ENCODE measurements around the gene PFN3. TPM values are rescaled to one million over a fixed set of nuclear protein-coding genes. Genes with fewer than 3 reads are reported as not detected.

PFN3 gene
- total and polyA plus RNA-seq, 2 of the 13 experiments (the other 11 are each of a cell fraction or from before 2014, with no cell fraction given): not detected

DNA sequence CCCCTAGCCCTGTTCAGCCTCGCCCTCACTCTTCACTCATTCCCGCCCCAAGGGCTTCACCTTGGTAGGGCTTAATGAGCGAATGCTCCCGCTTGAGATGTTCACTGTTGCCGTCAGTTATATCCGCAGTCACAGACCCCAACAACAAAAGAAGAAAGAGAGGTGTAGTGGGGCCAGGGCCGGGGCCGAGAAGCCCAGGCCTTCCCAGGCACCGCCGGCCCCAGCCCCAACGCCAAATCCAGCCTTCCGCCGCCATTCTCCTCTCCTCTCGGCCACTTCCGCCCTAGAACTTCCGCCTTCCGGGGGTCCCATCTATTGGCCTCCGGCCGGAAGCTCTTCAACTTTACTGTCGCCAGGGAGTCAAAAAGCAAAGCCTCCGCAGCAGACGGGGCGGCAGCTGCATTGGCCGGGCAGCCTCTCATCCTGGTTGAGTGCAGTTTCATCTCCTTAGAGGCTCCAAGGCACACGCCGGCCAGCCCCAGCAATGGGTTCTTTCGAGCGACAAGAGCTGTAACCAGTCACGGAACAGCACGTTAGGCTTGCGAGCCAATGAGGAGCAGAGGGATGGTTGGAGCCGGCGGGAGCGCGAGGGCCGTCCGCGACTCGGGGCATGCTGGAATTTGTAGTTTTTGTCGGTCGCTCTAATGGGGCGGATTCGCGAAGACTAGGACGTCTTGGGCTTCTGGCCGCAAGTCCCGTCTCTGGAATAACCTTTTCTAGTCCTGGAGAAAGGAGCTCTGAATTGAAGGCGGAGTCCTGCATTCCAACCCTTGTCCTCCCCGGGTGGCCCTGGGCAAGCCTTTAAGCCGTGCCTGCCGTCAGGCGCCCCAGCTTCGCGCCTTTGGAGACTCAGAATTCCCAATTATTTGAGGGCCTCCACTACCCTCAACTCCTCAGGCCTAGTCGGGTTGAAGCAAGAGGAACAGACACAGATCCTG lies 48.8 kb downstream of the PFN3 start, which contains the start of gene LMAN2 (continued):
- no peak for TF ChIP-seq ZNF570 (CRISPR knock-in tag; IDR thresholded peaks at IDR 0.05; ENCODE audit: borderline replicate concordance)
- peak; percentile 27; the same call in 1 of the 2 replicates for TF ChIP-seq RAD21 (CRISPR knock-in tag; IDR thresholded peaks at IDR 0.05)
- no peak for TF ChIP-seq ZNF558 (CRISPR knock-in tag; IDR thresholded peaks at IDR 0.05; ENCODE audit: borderline replicate concordance)
- peak; percentile 85 for TF ChIP-seq POLR2G (IDR thresholded peaks at IDR 0.05; ENCODE audit: low read depth, low read length)
- peak; percentile 23; the same call in 1 of the 2 replicates for TF ChIP-seq GATAD2A (CRISPR knock-in tag; IDR thresholded peaks at IDR 0.05)
- peak; percentile 88 for TF ChIP-seq PHF8 (CRISPR knock-in tag; IDR thresholded peaks at IDR 0.05)
- no peak for TF ChIP-seq ZNF431 (CRISPR knock-in tag; IDR thresholded peaks at IDR 0.05; ENCODE audit: borderline replicate concordance, low read depth)
- no peak for TF ChIP-seq REXO4 (CRISPR knock-in tag; IDR thresholded peaks at IDR 0.05; ENCODE audit: borderline replicate concordance)
- no peak for TF ChIP-seq MATR3 (CRISPR knock-in tag; IDR thresholded peaks at IDR 0.05)
- peak; percentile 95 for TF ChIP-seq YY1 (IDR thresholded peaks at IDR 0.05; ENCODE audit: insufficient read depth, insufficient replicate concordance, low read depth, low read length)
- TF ChIP-seq YEATS2 (CRISPR knock-in tag; IDR thresholded peaks at IDR 0.05; ENCODE audit: borderline replicate concordance): peak; percentile 69; the same call in 1 of the 2 replicates
- TF ChIP-seq ZNF878 (CRISPR knock-in tag; IDR thresholded peaks at IDR 0.05): 0 out of 2 replicates have a peak, but pooled peaks have one; percentile 47
- TF ChIP-seq, protein P1, sequence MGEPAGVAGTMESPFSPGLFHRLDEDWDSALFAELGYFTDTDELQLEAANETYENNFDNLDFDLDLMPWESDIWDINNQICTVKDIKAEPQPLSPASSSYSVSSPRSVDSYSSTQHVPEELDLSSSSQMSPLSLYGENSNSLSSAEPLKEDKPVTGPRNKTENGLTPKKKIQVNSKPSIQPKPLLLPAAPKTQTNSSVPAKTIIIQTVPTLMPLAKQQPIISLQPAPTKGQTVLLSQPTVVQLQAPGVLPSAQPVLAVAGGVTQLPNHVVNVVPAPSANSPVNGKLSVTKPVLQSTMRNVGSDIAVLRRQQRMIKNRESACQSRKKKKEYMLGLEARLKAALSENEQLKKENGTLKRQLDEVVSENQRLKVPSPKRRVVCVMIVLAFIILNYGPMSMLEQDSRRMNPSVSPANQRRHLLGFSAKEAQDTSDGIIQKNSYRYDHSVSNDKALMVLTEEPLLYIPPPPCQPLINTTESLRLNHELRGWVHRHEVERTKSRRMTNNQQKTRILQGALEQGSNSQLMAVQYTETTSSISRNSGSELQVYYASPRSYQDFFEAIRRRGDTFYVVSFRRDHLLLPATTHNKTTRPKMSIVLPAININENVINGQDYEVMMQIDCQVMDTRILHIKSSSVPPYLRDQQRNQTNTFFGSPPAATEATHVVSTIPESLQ (CRISPR knock-in tag; conservative IDR thresholded peaks at IDR 0.05): peak; percentile 89
- TF ChIP-seq, protein P2, sequence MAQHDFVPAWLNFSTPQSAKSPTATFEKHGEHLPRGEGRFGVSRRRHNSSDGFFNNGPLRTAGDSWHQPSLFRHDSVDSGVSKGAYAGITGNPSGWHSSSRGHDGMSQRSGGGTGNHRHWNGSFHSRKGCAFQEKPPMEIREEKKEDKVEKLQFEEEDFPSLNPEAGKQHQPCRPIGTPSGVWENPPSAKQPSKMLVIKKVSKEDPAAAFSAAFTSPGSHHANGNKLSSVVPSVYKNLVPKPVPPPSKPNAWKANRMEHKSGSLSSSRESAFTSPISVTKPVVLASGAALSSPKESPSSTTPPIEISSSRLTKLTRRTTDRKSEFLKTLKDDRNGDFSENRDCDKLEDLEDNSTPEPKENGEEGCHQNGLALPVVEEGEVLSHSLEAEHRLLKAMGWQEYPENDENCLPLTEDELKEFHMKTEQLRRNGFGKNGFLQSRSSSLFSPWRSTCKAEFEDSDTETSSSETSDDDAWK (CRISPR knock-in tag; IDR thresholded peaks at IDR 0.05): no peak
- TF ChIP-seq, protein P3, sequence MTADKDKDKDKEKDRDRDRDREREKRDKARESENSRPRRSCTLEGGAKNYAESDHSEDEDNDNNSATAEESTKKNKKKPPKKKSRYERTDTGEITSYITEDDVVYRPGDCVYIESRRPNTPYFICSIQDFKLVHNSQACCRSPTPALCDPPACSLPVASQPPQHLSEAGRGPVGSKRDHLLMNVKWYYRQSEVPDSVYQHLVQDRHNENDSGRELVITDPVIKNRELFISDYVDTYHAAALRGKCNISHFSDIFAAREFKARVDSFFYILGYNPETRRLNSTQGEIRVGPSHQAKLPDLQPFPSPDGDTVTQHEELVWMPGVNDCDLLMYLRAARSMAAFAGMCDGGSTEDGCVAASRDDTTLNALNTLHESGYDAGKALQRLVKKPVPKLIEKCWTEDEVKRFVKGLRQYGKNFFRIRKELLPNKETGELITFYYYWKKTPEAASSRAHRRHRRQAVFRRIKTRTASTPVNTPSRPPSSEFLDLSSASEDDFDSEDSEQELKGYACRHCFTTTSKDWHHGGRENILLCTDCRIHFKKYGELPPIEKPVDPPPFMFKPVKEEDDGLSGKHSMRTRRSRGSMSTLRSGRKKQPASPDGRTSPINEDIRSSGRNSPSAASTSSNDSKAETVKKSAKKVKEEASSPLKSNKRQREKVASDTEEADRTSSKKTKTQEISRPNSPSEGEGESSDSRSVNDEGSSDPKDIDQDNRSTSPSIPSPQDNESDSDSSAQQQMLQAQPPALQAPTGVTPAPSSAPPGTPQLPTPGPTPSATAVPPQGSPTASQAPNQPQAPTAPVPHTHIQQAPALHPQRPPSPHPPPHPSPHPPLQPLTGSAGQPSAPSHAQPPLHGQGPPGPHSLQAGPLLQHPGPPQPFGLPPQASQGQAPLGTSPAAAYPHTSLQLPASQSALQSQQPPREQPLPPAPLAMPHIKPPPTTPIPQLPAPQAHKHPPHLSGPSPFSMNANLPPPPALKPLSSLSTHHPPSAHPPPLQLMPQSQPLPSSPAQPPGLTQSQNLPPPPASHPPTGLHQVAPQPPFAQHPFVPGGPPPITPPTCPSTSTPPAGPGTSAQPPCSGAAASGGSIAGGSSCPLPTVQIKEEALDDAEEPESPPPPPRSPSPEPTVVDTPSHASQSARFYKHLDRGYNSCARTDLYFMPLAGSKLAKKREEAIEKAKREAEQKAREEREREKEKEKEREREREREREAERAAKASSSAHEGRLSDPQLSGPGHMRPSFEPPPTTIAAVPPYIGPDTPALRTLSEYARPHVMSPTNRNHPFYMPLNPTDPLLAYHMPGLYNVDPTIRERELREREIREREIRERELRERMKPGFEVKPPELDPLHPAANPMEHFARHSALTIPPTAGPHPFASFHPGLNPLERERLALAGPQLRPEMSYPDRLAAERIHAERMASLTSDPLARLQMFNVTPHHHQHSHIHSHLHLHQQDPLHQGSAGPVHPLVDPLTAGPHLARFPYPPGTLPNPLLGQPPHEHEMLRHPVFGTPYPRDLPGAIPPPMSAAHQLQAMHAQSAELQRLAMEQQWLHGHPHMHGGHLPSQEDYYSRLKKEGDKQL (CRISPR knock-in tag; IDR thresholded peaks at IDR 0.05; ENCODE audit: low read depth): 0 out of 2 replicates have a peak, but pooled peaks have one; percentile 17
- peak; percentile 62; the same call in 1 of the 2 replicates for TF ChIP-seq ETV5 (CRISPR knock-in tag; IDR thresholded peaks at IDR 0.05; ENCODE audit: borderline replicate concordance)
- TF ChIP-seq SMAD3 (CRISPR knock-in tag; IDR thresholded peaks at IDR 0.05): peak; percentile 85; the same call in 1 of the 2 replicates
- TF ChIP-seq, protein P4, sequence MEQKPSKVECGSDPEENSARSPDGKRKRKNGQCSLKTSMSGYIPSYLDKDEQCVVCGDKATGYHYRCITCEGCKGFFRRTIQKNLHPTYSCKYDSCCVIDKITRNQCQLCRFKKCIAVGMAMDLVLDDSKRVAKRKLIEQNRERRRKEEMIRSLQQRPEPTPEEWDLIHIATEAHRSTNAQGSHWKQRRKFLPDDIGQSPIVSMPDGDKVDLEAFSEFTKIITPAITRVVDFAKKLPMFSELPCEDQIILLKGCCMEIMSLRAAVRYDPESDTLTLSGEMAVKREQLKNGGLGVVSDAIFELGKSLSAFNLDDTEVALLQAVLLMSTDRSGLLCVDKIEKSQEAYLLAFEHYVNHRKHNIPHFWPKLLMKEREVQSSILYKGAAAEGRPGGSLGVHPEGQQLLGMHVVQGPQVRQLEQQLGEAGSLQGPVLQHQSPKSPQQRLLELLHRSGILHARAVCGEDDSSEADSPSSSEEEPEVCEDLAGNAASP (CRISPR knock-in tag; IDR thresholded peaks at IDR 0.05; ENCODE audit: borderline replicate concordance): no peak; the same call in 1 of the 2 replicates

Measured in HepG2 (cell line).